HCT116 (cell line): ENCODE data around the gene DNAL4. TPM values are rescaled to one million over a fixed set of nuclear protein-coding genes. Genes with fewer than 3 reads are reported as not detected.

ENCODE experiments used
- ATAC-seq: fragments of 200-7000 bp; cut with Tn5 transposase; 2 replicates; pipeline ENCODE4 v1.9.1; 2020; ENCODE audit warnings: mild to moderate bottlenecking, moderate library complexity
- BruUV-seq: library from RNA; stranded (reverse); fragments of 400-500 nt; replicated peaks from 2 replicates; lab custom pipeline; 2021; lab: Mats Ljungman, UMichigan
- CTCF ChIA-PET: fragments of 300-600 bp; sonication (Branson Sonifier 250); formaldehyde crosslinking; loops from one replicate; lab custom pipeline; 2021; ENCODE audit warnings: antibody characterized with exemption; lab: Charles Lee
- POLR2A ChIA-PET: fragments of 300-600, 350-600 bp; sonication (Branson Sonifier 250); formaldehyde crosslinking; loops from one replicate; lab custom pipeline; 2021; ENCODE audit warnings: antibody characterized with exemption; lab: Charles Lee
- RAD21 ChIA-PET, 2 experiments: fragments of 300-600 bp; sonication (Branson Sonifier 250); formaldehyde crosslinking; loops; one replicate each; lab custom pipeline; 2023; ENCODE audit warnings: low total read pairs in 2 of 2; ENCODE audit not compliant: uncharacterized antibody in 2 of 2, unreplicated experiment in 2 of 2, low non-redundant PET in 1 of 2; lab: Charles Lee
- DNase-seq: peaks from one replicate; pipeline ENCODE4 v3.0.0-alpha.2; 2010; ENCODE audit warnings: low read depth, low spot score
- H2AFZ ChIP-seq: fragments of 200-600 bp; shearing (Covaris generic), sonication (generic); 2 replicates; pipeline ENCODE4 v1.6.1; 2017; ENCODE audit warnings: low read depth, mixed run types, mixed read lengths, antibody characterized with exemption, low read length; ENCODE audit not compliant: poor library complexity, severe bottlenecking
- H3K27ac ChIP-seq: 2 replicates; pipeline ENCODE4 v1.5.1; 2012; ENCODE audit warnings: low read depth, low read length
- H3K27me3 ChIP-seq: fragments of 200-600 bp; sonication (generic); 2 replicates; pipeline ENCODE4 v1.6.1; 2016; ENCODE audit warnings: mixed run types, low read length, mixed read lengths; ENCODE audit not compliant: insufficient read depth
- H3K36me3 ChIP-seq, 2 experiments: fragments of 200-500 bp in 1 of 2; fragments of 200-600 bp in 1 of 2; sonication (Bioruptor generic) in 1 of 2; sonication (generic) in 1 of 2; 2 replicates each; pipeline versions ENCODE4 v1.5.1 to v1.6.1; 2014 to 2016; ENCODE audit warnings: low read length in 2 of 2, inconsistent platforms in 1 of 2, mixed read lengths in 1 of 2, mixed run types in 1 of 2; ENCODE audit not compliant: insufficient read depth in 2 of 2, control insufficient read depth in 1 of 2
- H3K4me1 ChIP-seq, 2 experiments: fragments of 200-600 bp in 1 of 2; sonication (generic) in 1 of 2; 2 replicates each; pipeline versions ENCODE4 v1.5.1 to v1.6.1; 2012 to 2017; ENCODE audit warnings: low read length in 2 of 2, inconsistent platforms in 1 of 2, mild to moderate bottlenecking in 1 of 2, mixed read lengths in 1 of 2, mixed run types in 1 of 2, moderate library complexity in 1 of 2; ENCODE audit not compliant: insufficient read depth in 2 of 2, control insufficient read depth in 1 of 2
- H3K4me2 ChIP-seq: fragments of 200-600 bp; sonication (generic); 2 replicates; pipeline ENCODE4 v1.6.1; 2017; ENCODE audit warnings: mixed run types, low read length, mixed read lengths
- H3K4me3 ChIP-seq, 2 experiments: fragments of 200-600 bp in 1 of 2; sonication (generic) in 1 of 2; replicated peaks in 1 of 2; 2 replicates each; pipeline ENCODE4 v1.5.1; 2011 to 2016; ENCODE audit warnings: low read length in 2 of 2, control low read depth in 1 of 2, low read depth in 1 of 2, mild to moderate bottlenecking in 1 of 2, mixed read lengths in 1 of 2, mixed run types in 1 of 2
- H3K79me2 ChIP-seq: fragments of 200-600 bp; sonication (generic); 2 replicates; pipeline ENCODE4 v1.6.1; 2017; ENCODE audit warnings: mild to moderate bottlenecking, mixed run types, low read length, moderate library complexity, mixed read lengths; ENCODE audit not compliant: insufficient read depth
- H3K9ac ChIP-seq: fragments of 200-600 bp; sonication (generic); 2 replicates; pipeline ENCODE4 v1.6.1; 2016; ENCODE audit warnings: low read length, mixed read lengths
- H3K9me2 ChIP-seq: fragments of 200-600 bp; sonication (generic), shearing (Covaris generic); 2 replicates; pipeline ENCODE4 v1.6.1; 2017; ENCODE audit warnings: mixed run types, mild to moderate bottlenecking, moderate library complexity; ENCODE audit not compliant: insufficient read depth
- H3K9me3 ChIP-seq, 2 experiments: fragments of 200-500 bp in 1 of 2; fragments of 200-600 bp in 1 of 2; sonication (Bioruptor generic) in 1 of 2; sonication (generic) in 1 of 2; 2 replicates each; pipeline ENCODE4 v1.6.1; 2014 to 2017; ENCODE audit warnings: low read length in 2 of 2, mixed read lengths in 2 of 2, inconsistent platforms in 1 of 2, low read depth in 1 of 2, mild to moderate bottlenecking in 1 of 2, mixed run types in 1 of 2, moderate library complexity in 1 of 2; ENCODE audit not compliant: control insufficient read depth in 1 of 2, insufficient read depth in 1 of 2
- H4K20me1 ChIP-seq: fragments of 200-600 bp; sonication (generic), shearing (Covaris generic); 2 replicates; pipeline ENCODE4 v1.6.1; 2017; ENCODE audit warnings: mixed run types, mild to moderate bottlenecking, moderate library complexity; ENCODE audit not compliant: insufficient read depth
- CBX3 ChIP-seq: IDR thresholded peaks from 2 replicates; pipeline ENCODE4 v1.6.1; 2012; ENCODE audit warnings: low read depth
- CEBPB ChIP-seq: IDR thresholded peaks from 2 replicates; pipeline ENCODE4 v1.6.1; 2012; ENCODE audit warnings: low read depth
- ELF1 ChIP-seq: IDR thresholded peaks from 2 replicates; pipeline ENCODE4 v1.6.1; 2012; ENCODE audit warnings: low read depth, borderline replicate concordance
- EZH2 ChIP-seq: fragments of 200-600 bp; sonication (generic); IDR thresholded peaks from 2 replicates; pipeline ENCODE4 v1.6.1; 2017; ENCODE audit warnings: antibody characterized with exemption, mixed run types
- EZH2phosphoT487 ChIP-seq: fragments of 200-600 bp; IDR thresholded peaks from 2 replicates; pipeline ENCODE4 v1.6.1; 2018; ENCODE audit warnings: antibody characterized with exemption, borderline replicate concordance
- FOSL1 ChIP-seq: IDR thresholded peaks from 2 replicates; pipeline ENCODE4 v1.6.1; 2012; ENCODE audit warnings: low read depth
- JUND ChIP-seq: IDR thresholded peaks from 2 replicates; pipeline ENCODE4 v1.6.1; 2012
- POLR2A ChIP-seq: IDR thresholded peaks from 2 replicates; pipeline ENCODE4 v1.7.0; 2011; ENCODE audit warnings: borderline replicate concordance; ENCODE audit not compliant: insufficient read depth, insufficient read length; ENCODE audit errors: extremely low read depth
- POLR2AphosphoS5 ChIP-seq: IDR thresholded peaks from 2 replicates; pipeline ENCODE4 v1.6.1; 2011; ENCODE audit warnings: mild to moderate bottlenecking, low read depth, low read length, moderate library complexity
- RAD21 ChIP-seq: IDR thresholded peaks from 2 replicates; pipeline ENCODE4 v1.6.1; 2012; ENCODE audit warnings: low read depth, mild to moderate bottlenecking
- ZFX ChIP-seq: fragments of 450-650 bp; IDR thresholded peaks from 2 replicates; pipeline ENCODE4 v1.6.1; 2017
- ZNF274 ChIP-seq: fragments of 200-500 bp; sonication (Bioruptor generic); IDR thresholded peaks from 2 replicates; pipeline ENCODE4 v1.6.1; 2014; ENCODE audit warnings: mild to moderate bottlenecking, low read depth, low read length, inconsistent platforms
- intact Hi-C: fragments of 100-400 bp; cut with micrococcal nuclease; formaldehyde crosslinking; loops from 2 replicates; pipeline ENCODE4 v1.10.0; 2022
- total RNA-seq: library from RNA; stranded (reverse); gene quantifications from one replicate; pipeline ENCODE4 v1.2.1, GENCODE V29; 2021; ENCODE audit not compliant: unreplicated experiment
- TF ChIP-seq, protein P1 (sequence below), 3 experiments: fragments of 200-600 bp in 1 of 3; sonication (generic) in 1 of 3; IDR thresholded peaks in 2 of 3; conservative IDR thresholded peaks in 1 of 3; 2 replicates each; pipeline ENCODE4 v1.5.1; 2012 to 2017; ENCODE audit warnings: low read depth in 2 of 3, low read length in 2 of 3, antibody characterized with exemption in 1 of 3, borderline replicate concordance in 1 of 3, control low read depth in 1 of 3, mild to moderate bottlenecking in 1 of 3, mixed read lengths in 1 of 3, mixed run types in 1 of 3, moderate library complexity in 1 of 3; ENCODE audit not compliant: insufficient read depth in 1 of 3

The DNAL4 gene
- total RNA-seq, 1 experiment from 2014 or later: 18.3 TPM

DNA sequence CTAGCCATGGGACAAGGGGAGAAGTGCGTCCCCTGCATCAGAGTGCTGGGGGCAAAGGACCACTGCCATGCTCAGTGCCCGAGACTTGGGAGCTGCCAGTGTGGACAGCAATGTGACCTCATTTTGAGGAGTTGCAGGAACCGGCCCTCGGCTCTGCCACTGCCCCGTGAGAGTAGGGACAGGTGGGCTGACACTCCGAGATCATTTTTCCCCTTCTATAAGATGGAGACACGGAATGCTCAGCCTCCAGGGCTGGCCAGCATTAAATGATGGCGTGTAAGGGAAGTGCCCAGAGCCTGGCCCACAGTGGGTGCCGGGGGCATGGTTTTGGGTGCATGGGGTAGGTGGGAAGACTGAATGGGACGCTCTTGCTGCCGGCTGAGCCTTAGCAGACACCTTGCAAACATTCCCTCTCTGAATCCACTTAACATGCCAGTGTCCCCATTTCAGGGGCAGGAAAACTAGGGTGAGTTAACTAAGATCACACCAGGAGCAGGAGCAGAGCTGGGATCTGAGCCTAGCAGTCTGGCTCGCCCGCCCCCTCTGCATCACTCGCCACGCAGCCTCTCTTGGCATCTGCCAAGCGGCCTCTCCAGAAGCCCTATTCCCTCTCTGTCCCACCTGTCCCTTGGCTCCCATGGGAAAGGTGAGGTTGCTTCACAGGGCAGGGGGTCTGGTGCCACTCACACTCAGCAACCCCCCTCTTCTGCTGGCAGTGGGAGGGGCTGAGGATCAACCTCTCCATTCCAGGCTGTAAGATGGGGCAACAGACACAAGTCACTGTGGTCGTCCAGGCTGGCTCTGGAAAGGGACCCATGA lies 36.3 kb upstream of the DNAL4 start:
- Histone ChIP-seq H3K4me3 (no peak overlapping the region), H3K4me2 (no peak overlapping the region), H3K9ac (no peak overlapping the region), H4K20me1 (no peaks in the 10 kb centered on the region), H3K36me3 (no peaks in the 10 kb centered on the region), H3K4me1 (peaks cover 5 to 15% of the 10 kb centered on the region in 2 experiments), H2AFZ (no peak overlapping the region), H3K79me2 (no peaks in the 10 kb centered on the region), H3K9me2 (no peaks in the 10 kb centered on the region), H3K9me3 (no peaks in the 10 kb centered on the region), H3K27ac (no peak overlapping the region), H3K27me3 (no peaks in the 10 kb centered on the region)
- ChIA-PET POLR2A (no interaction called here), RAD21 (no interaction called here), CTCF (no interaction called here)
- no TSS peak for BruUV-seq
- ATAC-seq: no peak
- intact Hi-C loops: no loop called here
- TF ChIP-seq ZNF274 (no peak), JUND (no peak), FOSL1 (no peak), RAD21 (no peak), POLR2A (no peak), EZH2phosphoT487 (no peak)
- DNase-seq: no peak

DNA sequence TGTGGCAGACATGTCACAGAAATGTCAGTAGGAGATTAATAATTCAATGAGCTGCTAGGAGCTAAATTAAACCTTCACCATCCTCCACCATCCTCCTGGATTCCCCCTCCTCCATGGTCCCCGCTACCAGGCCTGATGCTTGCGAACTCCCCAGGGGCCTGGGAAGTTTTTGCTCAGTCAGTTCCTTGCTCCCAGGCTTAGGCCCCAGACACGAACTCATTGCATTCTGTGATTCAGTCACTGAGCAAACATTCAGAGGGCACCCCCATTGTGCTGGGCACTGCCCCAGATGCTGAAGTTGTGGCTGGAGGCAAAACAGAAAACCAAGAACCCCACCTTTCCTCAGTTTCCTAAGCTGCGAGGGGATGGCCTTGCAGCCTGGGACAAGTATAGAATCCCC lies 35.5 kb upstream of the DNAL4 start:
- BruUV-seq: no TSS peak

More for the DNA sequence above, 35.5 kb upstream of the DNAL4 start:
- Histone ChIP-seq H3K9ac (no peak overlapping the region), H3K36me3 (no peaks in the 10 kb centered on the region), H3K4me3 (no peak overlapping the region), H4K20me1 (no peaks in the 10 kb centered on the region), H2AFZ (no peak overlapping the region), H3K4me2 (no peak overlapping the region), H3K9me3 (no peaks in the 10 kb centered on the region), H3K9me2 (no peaks in the 10 kb centered on the region), H3K4me1 (peaks cover 5 to 15% of the 10 kb centered on the region in 2 experiments), H3K79me2 (no peaks in the 10 kb centered on the region), H3K27me3 (no peaks in the 10 kb centered on the region), H3K27ac (no peak overlapping the region)
- no peak for DNase-seq
- intact Hi-C loops: no loop called here
- CTCF ChIA-PET: no interaction called here
- ATAC-seq: no peak
- TF ChIP-seq, protein P1, sequence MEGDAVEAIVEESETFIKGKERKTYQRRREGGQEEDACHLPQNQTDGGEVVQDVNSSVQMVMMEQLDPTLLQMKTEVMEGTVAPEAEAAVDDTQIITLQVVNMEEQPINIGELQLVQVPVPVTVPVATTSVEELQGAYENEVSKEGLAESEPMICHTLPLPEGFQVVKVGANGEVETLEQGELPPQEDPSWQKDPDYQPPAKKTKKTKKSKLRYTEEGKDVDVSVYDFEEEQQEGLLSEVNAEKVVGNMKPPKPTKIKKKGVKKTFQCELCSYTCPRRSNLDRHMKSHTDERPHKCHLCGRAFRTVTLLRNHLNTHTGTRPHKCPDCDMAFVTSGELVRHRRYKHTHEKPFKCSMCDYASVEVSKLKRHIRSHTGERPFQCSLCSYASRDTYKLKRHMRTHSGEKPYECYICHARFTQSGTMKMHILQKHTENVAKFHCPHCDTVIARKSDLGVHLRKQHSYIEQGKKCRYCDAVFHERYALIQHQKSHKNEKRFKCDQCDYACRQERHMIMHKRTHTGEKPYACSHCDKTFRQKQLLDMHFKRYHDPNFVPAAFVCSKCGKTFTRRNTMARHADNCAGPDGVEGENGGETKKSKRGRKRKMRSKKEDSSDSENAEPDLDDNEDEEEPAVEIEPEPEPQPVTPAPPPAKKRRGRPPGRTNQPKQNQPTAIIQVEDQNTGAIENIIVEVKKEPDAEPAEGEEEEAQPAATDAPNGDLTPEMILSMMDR (IDR thresholded peaks at IDR 0.05 in 2 of 3, conservative IDR thresholded peaks at IDR 0.05 in 1 of 3; ENCODE audit: borderline replicate concordance in 1 of 3, insufficient read depth in 1 of 3, low read depth in 2 of 3, low read length in 2 of 3): no peak
- TF ChIP-seq EZH2 (no peak), FOSL1 (no peak), CEBPB (no peak), POLR2AphosphoS5 (no peak), EZH2phosphoT487 (no peak), ZFX (no peak), CBX3 (no peak), ELF1 (no peak)
- RAD21 ChIA-PET: no interaction called here
- POLR2A ChIA-PET: no interaction called here
